Fibroblast of lung (primary cell): ENCODE data around the gene CENPV. TPM values are rescaled to one million over a fixed set of nuclear protein-coding genes. Genes with fewer than 3 reads are reported as not detected.
"Not testable (repeated sequence)": the region's sequence is repeated elsewhere in the genome, so short reads cannot be mapped to it uniquely, and the experiment has no call there.

Source experiments
- DNase-seq, 2 donors: peaks; one replicate each; pipeline versions ENCODE4 v3.0.0 to v3.0.0-alpha.2; 2010; ENCODE audit warnings: low read depth in 2 of 2
- H2AFZ ChIP-seq: 2 replicates; pipeline ENCODE4 v1.5.1; 2012; ENCODE audit warnings: low read length, control low read depth, inconsistent platforms
- H3K27ac ChIP-seq: 2 replicates; pipeline ENCODE4 v1.5.1; 2011; ENCODE audit warnings: low read length, control low read depth; ENCODE audit not compliant: insufficient read depth
- H3K27me3 ChIP-seq: 2 replicates; pipeline ENCODE4 v1.5.1; 2011; ENCODE audit warnings: mild to moderate bottlenecking, low read length; ENCODE audit not compliant: control insufficient read depth, insufficient read depth
- H3K36me3 ChIP-seq: 2 replicates; pipeline ENCODE4 v1.5.1; 2011; ENCODE audit warnings: low read length; ENCODE audit not compliant: control insufficient read depth, insufficient read depth
- H3K4me1 ChIP-seq: 2 replicates; pipeline ENCODE4 v1.5.1; 2011; ENCODE audit warnings: low read length; ENCODE audit not compliant: control insufficient read depth, insufficient read depth; ENCODE audit errors: extremely low read depth
- H3K4me2 ChIP-seq: 2 replicates; pipeline ENCODE4 v1.5.1; 2011; ENCODE audit warnings: low read length, control low read depth; ENCODE audit not compliant: insufficient read depth; ENCODE audit errors: extremely low read depth
- H3K4me3 ChIP-seq, 4 experiments: fragments of 200-600 bp in 1 of 4; sonication (generic) in 1 of 4; replicated peaks in 1 of 4; 2 replicates each; pipeline ENCODE4 v1.5.1; 2011 to 2016; ENCODE audit warnings: low read length in 4 of 4, low read depth in 3 of 4, mild to moderate bottlenecking in 3 of 4, control low read depth in 2 of 4, inconsistent platforms in 1 of 4, mixed read lengths in 1 of 4; ENCODE audit not compliant: insufficient read depth in 1 of 4; ENCODE audit errors: control extremely low read depth in 1 of 4
- H3K79me2 ChIP-seq: 2 replicates; pipeline ENCODE4 v1.5.1; 2012; ENCODE audit warnings: mild to moderate bottlenecking, low read length, inconsistent platforms; ENCODE audit not compliant: control insufficient read depth, insufficient read depth
- H3K9ac ChIP-seq: 2 replicates; pipeline ENCODE4 v1.5.1; 2011; ENCODE audit warnings: mild to moderate bottlenecking, low read length, control low read depth; ENCODE audit not compliant: insufficient read depth
- H3K9me3 ChIP-seq: 2 replicates; pipeline ENCODE4 v1.5.1; 2012; ENCODE audit warnings: low read depth, low read length; ENCODE audit not compliant: control insufficient read depth, insufficient read depth
- H4K20me1 ChIP-seq: 2 replicates; pipeline ENCODE4 v1.5.1; 2011; ENCODE audit warnings: low read length; ENCODE audit not compliant: control insufficient read depth, insufficient read depth; ENCODE audit errors: extremely low read depth
- EZH2 ChIP-seq: IDR thresholded peaks from 2 replicates; pipeline ENCODE4 v1.5.1; 2012; ENCODE audit warnings: low read length, control low read depth, mild to moderate bottlenecking; ENCODE audit errors: missing control alignments
- polyA plus RNA-seq, 2 donors: library from polyadenylated mRNA; depleted of rRNA in 1 of 2; stranded (reverse) in 1 of 2; unstranded in 1 of 2; fragments of >200 nt; gene quantifications; 2 replicates each; pipeline ENCODE4 v1.2.1, GENCODE V29; 2011 to 2012; ENCODE audit warnings: missing spikeins in 1 of 2
- total RNA-seq: library from RNA; depleted of rRNA; stranded (reverse); fragments of >200 nt; gene quantifications from 2 replicates; pipeline ENCODE4 v1.2.1, GENCODE V29; 2014
- TF ChIP-seq, protein P1 (sequence below), 2 donors: IDR thresholded peaks in 1 of 2; conservative IDR thresholded peaks in 1 of 2; 1 replicate in 1 of 2; 2 replicates in 1 of 2; pipeline ENCODE4 v1.5.1; 2011 to 2012; ENCODE audit warnings: low read length in 2 of 2, control low read depth in 1 of 2, inconsistent platforms in 1 of 2, low read depth in 1 of 2, mild to moderate bottlenecking in 1 of 2

Gene CENPV
- total and polyA plus RNA-seq, 2 donors (not counting 1 experiment from before 2014, with no cell fraction given): 9.2 to 25.1 TPM

DNA sequence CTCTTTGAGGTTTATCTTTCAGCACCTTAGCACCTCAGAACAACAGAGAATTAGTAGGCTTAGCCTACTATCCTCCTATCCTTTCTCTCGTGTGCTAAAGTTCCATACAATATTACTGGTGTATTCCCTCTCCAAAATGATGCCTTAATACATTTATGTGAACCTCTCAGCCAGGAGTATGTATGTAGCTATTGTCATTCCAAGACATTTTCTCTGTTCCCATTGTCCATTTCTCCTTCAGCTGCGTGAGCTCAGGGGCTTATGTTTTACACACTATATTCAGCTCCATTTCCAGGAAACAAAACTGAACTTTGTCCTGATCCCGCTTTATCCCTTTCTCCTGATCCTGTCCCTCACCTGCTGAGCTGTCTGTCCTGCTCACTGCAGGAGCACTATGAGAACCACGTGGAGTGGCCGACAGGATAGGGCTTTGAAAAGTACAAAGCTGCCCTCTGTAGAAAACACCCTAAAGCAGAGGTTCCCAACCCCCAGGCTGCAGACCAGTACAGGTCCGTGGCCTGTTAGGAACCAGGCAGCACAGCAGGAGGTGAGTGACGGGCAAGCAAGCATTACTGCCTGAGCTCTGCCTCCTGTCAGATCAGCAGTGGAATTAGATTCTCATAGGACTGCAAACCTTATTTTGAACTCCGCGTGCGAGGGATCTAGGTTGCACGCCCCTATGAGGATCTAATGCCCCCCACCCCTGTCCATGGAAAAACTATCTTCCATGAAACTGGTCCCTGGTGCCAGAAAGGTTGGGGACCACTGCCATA is 55.7 kb downstream of the CENPV start:
- no peak for DNase-seq
- Histone ChIP-seq H3K27me3 (no peaks in the 10 kb centered on the region), H3K4me3 (no peak overlapping the region), H3K9me3 (no peaks in the 10 kb centered on the region), H4K20me1 (no peaks in the 10 kb centered on the region), H3K9ac (no peak overlapping the region), H3K36me3 (no peaks in the 10 kb centered on the region), H3K79me2 (no peaks in the 10 kb centered on the region), H3K4me2 (no peak overlapping the region), H2AFZ (no peak overlapping the region), H3K4me1 (peaks cover 5% of the 10 kb centered on the region), H3K27ac (no peak overlapping the region)
- TF ChIP-seq, protein P1, sequence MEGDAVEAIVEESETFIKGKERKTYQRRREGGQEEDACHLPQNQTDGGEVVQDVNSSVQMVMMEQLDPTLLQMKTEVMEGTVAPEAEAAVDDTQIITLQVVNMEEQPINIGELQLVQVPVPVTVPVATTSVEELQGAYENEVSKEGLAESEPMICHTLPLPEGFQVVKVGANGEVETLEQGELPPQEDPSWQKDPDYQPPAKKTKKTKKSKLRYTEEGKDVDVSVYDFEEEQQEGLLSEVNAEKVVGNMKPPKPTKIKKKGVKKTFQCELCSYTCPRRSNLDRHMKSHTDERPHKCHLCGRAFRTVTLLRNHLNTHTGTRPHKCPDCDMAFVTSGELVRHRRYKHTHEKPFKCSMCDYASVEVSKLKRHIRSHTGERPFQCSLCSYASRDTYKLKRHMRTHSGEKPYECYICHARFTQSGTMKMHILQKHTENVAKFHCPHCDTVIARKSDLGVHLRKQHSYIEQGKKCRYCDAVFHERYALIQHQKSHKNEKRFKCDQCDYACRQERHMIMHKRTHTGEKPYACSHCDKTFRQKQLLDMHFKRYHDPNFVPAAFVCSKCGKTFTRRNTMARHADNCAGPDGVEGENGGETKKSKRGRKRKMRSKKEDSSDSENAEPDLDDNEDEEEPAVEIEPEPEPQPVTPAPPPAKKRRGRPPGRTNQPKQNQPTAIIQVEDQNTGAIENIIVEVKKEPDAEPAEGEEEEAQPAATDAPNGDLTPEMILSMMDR (conservative IDR thresholded peaks at IDR 0.05 in 1 of 2, IDR thresholded peaks at IDR 0.05 in 1 of 2; ENCODE audit: low read depth in 1 of 2, low read length in 2 of 2): no peak
- no peak for TF ChIP-seq EZH2

DNA sequence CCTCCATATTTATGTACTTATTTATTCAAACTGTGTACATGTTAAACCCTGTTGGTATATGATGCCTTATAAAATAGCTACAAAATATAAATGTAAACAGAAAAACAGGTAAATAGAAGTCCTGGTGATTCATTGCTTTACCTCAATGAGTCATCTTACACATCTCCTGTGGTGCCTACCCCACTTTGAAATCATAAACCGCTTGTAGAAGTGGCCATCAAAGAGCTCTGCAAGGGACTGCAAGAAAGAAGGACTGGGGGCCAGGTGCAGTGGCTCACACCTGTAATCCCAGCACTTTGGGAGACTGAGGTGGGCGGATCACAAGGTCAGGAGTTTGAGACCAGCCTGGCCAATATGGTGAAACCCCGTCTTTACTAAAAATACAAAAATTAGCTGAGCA is 57.2 kb downstream of the CENPV start:
- H3K27me3 ChIP-seq, H3K9ac ChIP-seq, H3K79me2 ChIP-seq, H4K20me1 ChIP-seq, H3K9me3 ChIP-seq, H3K4me1 ChIP-seq, H3K4me3 ChIP-seq, H3K27ac ChIP-seq, H3K36me3 ChIP-seq, DNase-seq, H2AFZ ChIP-seq, H3K4me2 ChIP-seq: not testable (repeated sequence)

DNA sequence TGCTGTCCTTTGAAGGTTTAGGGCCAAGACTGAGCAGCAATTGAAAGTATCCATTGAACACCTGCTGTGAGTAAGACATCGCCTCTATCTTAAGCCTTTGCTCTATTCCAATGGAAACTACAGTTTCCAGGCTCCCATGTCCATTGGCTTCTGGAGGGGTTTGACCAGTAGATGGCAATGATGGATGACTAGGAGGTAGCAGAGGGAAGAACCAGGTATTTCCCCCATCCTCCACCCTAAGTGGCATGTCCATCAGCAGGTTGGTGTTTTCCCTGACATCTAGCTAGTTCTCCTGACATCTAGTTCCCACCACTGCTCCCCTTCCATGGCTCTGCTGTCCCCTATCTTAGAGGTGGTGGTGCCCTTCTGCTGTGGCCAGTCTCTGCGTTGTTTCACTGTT is 58.7 kb downstream of the CENPV start:
- DNase-seq: no peak

More for the DNA sequence above, 58.7 kb downstream of the CENPV start:
- no peaks in the 10 kb centered on the region for H3K27me3 ChIP-seq
- no peak overlapping the region for H3K4me3 ChIP-seq
- H3K4me2 ChIP-seq: no peak overlapping the region
- H3K27ac ChIP-seq: no peak overlapping the region
- no peaks in the 10 kb centered on the region for H3K4me1 ChIP-seq
- no peaks in the 10 kb centered on the region for H3K9me3 ChIP-seq
- H2AFZ ChIP-seq: no peak overlapping the region
- H3K9ac ChIP-seq: no peak overlapping the region
- H3K36me3 ChIP-seq: no peaks in the 10 kb centered on the region
- no peaks in the 10 kb centered on the region for H3K79me2 ChIP-seq
- TF ChIP-seq EZH2: no peak
- TF ChIP-seq, protein P1 (conservative IDR thresholded peaks at IDR 0.05 in 1 of 2, IDR thresholded peaks at IDR 0.05 in 1 of 2; ENCODE audit: low read depth in 1 of 2, low read length in 2 of 2): no peak
- no peaks in the 10 kb centered on the region for H4K20me1 ChIP-seq
